HG02623 (cell line): ENCODE measurements around the gene ATF2.
"Not testable (repeated sequence)": the region's sequence is repeated elsewhere in the genome, so short reads cannot be mapped to it uniquely, and the experiment has no call there.

Experiments used
- ATAC-seq: cut with Tn5 transposase; IDR thresholded peaks from one replicate; pipeline ENCODE4 v1.9.1; 2021; ENCODE audit warnings: moderate library complexity; ENCODE audit not compliant: unreplicated experiment

The ATF2 gene

GRCh38 chr2:175167076-175167791 lies 769 bp downstream of the ATF2 start:
- ATAC-seq: peak; percentile 0

DNA sequence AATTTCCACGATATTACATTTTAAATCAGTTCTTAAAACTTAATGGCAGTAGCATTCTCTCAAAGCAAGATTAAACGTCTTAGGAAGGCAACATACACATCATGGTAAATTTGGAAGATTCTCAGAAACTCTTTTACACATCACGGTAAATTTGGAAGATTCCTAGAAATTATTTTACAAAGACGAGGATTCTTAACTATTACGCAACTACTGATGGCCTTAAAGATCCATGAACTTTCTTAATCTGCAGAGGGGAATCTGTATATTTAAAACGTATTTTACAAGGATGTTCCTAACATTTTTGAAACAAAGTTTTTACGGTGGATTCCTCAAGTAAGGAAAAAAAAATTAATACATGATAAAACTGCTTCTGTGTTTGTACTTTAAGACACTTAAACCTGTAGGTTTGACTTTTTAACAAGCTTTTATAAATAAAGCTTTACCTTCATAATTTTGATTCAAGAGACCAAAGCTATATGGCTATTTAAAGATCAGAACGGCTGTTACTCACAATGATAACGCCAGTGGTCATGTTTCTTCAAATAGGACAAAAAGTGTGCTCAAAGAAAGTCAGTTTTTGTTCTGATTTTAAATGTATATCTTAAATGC lies 1.7 kb downstream of the ATF2 start:
- no peak for ATAC-seq

GRCh38 chr2:175164235-175164634 lies 3.8 kb downstream of the ATF2 start:
- no peak for ATAC-seq

GRCh38 chr2:175158894-175159293 lies 9.1 kb downstream of the ATF2 start:
- no peak for ATAC-seq

- ATAC-seq: no peak
These were observed 11.5 kb downstream of the ATF2 start for GRCh38 chr2:175156534-175156933.

DNA sequence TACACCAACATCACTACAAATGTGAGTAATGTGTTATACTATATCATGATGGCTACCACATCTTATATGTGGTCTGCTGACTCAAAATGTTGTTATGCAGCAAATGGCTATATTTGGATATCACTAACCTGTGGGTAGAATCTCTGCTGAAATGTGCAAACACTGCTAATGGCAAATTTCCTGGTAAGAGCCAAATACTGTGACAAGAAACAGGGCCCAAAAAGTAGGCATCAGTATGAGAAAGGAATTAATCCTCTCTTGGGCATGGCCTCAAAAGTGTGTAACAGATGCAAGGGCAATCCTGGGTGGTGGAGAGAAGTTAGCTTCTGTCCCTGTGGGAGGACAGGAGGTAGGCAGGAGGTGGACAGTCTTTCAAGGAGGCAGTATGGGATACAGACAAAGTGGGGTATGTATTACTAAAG lies 13.3 kb downstream of the ATF2 start:
- ATAC-seq: peak; percentile 75

DNA sequence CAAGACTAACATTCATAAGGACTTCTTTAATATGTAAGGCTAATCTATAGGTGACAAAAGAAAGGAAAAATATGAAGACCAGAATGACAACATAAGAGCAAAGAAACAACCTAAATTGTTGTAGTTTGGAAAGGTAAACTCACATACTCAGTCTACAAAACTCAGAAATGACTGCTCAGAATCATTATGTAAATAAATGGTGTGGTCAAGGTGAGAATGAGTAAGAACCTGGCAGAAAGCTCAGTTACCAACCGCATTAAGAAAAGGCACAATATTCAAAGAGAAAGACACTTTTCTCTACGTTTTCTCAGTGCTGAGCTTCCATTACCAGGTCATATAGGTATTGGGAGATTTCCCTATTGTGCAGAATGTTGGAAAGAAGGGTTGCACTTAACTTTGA lies 15.8 kb downstream of the ATF2 start:
- peak; percentile 67 for ATAC-seq

DNA sequence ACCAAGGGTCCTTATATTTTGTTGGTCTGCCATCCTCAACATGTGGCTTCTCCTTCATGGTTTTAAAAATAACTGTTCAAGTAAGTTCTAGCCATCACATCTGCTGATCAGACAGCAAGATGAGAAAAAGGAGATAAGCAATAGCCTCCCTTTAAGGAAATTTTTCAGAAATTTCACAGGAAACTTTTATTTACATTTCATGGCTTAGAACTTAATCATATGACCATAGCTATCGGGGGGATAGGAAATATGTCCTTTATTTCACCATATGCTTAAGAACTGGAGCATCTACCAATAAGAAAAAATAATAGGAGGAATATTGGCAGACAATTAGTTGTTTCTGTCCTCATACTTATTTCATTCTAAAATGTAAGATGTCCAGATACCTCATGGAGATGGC lies 16.2 kb downstream of the ATF2 start:
- no peak for ATAC-seq

- ATAC-seq: no peak
These were observed 20.8 kb downstream of the ATF2 start for GRCh38 chr2:175147186-175147585.

DNA sequence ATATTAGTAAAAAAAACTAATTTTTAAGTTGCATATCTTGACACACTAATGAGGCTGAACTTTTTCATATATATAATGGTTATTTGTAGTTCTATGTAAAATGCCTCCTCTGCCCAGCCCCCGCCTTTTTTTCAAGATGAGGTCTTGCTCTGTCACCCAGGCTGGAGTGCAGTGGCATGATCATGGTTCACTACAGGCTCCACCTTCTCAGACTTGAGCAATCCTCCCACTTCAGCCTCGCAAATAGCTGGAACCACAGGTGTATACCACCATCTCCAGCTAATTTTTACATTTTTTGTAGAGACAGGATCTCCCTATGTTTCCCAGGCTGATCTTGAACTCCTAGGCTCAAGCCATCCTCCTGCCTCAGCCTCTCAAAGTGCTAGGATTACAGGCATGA lies 24.3 kb downstream of the ATF2 start:
- ATAC-seq: no peak

GRCh38 chr2:175143191-175143590 lies 24.8 kb downstream of the ATF2 start:
- ATAC-seq: no peak

GRCh38 chr2:175140332-175140731 lies 27.7 kb downstream of the ATF2 start:
- ATAC-seq: no peak

GRCh38 chr2:175137793-175138192 lies 30.2 kb downstream of the ATF2 start:
- no peak for ATAC-seq

DNA sequence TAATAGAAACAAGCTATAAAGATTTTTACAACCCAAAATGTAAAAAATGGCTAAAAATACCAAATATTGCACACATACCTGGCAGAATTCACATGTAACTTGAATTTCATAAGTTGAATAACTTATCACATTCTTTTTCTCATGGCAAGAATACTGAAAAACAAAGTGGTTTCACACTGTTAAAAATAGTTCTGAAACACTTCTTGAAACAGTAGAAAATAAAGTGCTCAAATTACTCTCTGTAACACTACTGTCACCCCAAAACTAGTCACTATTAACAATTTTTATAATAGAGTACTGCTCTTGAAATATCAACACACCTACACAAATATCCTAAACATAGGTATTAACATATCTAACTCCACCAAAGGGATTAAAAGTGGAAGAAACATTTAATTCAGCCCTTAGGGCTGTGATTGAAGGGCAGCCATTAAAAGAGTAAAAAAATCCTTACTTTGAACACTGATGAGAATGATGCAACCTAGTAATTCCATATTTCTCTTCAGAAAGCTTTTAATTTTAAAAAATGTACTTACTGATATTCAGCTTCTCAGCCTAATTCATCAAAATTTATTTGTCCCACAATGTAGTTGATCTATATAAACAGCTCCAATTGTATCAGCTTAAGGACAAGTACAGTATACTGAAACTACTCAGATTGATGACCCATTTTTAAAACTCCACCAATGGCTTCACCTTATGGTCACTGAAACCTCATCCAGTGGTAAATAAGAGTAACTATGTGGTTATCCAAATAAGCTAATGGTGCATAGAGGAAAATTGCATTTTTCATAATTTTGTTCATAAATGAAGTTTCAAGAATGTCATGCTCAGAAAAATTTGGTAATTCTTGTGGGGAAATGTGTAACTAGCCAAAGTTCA lies 31.4 kb downstream of the ATF2 start:
- ATAC-seq: peak; percentile 70

DNA sequence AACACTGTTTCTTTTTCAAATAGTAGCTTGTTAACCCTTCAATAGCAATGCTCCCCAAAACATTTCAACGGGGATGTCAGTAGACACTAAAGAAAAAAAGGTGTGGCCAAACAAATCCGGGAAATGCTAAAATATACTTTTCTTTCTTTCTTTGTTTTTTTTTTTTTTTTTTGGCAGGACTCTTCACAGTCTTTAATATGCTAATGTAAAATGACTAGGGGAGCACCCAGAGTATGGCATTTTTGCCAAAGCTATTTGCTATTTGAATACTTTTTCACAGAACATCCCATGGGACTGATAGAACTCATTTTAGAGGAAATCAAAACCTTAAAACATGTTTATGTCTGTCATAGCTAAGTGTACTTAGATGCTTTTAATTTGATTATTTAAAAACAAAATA lies 32.1 kb downstream of the ATF2 start:
- no peak for ATAC-seq

GRCh38 chr2:175135177-175135576 lies 32.8 kb downstream of the ATF2 start:
- ATAC-seq: no peak

DNA sequence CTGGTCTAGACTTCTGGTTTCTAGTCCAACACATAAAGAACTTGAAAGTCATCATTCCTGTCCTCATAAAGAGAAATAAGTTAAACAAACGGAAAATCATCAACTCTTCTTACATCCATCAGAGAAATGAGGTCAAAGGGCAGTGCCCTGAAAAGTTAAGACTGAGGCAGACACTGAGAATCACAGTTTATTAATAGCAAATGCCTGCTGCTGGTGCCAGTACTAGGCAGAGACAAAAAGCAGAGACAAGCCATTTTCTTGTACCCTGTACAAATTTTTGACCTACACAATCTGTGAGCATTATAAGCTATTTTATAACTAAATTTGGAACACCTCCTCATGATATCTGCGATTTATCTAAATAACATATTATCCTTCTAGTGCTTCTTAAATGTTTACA lies 36.8 kb downstream of the ATF2 start:
- ATAC-seq: no peak

DNA sequence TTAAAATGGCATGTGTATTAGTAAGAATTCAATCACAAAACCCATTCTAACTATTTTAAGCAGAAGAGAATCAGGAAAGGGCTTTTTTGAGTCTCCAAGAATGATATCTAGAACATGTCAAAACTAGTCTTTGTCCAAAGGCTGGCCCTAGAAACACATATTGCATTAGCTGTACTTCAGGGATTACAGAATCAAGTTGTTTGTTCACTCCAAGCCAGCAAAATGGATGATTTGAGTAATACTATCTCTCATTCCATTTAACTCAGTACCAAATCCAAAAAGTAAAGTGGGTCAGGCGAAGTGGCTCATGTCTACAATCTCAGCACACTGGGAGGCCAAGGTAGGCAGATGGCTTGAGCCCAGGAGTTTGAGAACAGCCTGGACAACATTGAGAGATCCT lies 41.3 kb downstream of the ATF2 start:
- no peak for ATAC-seq

- ATAC-seq: no peak
These were observed 44.7 kb downstream of the ATF2 start for GRCh38 chr2:175123254-175123653.

DNA sequence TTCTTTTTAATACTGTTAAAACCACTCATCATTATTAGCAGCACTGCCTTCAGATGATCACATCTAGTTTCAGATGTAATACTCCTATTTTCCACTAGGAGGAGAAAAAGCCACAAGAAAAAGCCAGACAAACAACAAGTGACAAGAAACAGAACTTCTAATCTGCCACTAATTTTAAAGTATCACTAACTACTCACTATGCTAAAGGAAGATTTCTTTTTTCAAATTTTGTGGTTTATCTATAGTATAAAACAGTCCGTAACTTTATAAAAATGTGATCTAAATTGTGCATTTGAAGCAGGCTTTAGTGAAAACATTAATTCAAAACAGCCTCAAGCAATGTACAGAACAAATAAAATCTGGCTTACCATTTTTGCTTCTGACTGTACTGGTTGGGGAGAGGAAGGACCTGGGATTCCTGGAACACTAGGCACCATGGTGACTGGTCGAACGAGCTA lies 56.8 kb downstream of the ATF2 start:
- peak; percentile 63 for ATAC-seq

DNA sequence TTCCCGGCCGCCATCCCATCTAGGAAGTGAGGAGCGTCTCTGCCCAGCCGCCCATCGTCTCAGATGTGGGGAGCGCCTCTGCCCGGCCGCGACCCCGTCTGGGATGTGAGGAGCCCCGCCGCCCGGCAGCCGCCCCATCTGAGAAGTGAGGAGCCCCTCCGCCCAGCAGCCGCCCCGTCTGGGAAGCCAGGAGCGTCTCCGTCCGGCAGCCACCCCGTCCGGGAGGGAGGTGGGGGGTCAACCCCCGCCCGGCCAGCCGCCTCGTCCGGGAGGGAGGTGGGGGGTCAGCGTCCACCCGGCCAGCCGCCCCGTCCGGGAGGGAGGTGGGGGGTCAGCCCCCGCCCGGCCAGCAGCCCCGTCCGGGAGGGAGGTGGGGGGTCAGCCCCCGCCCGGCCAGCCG lies 59.9 kb downstream of the ATF2 start:
- ATAC-seq: not testable (repeated sequence)

DNA sequence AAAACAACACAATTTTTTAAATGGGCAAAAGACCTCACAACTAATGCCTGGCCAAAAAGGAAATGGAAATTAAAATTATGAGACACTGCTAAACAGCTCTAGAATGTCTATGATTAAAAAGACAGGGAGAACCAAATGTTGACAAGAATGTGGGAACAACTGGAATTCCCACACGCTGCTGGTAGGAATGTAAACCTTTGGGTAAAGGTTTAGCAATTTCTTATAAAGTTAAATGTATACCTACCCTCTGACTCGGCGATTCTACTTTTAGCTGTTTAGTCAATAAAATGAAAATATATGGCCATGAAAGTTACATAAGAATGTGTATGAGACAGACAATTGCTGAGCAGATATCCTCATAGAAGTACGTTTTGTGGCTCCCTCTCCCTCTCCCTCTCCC lies 60.9 kb downstream of the ATF2 start:
- ATAC-seq: no peak
